HG03175 (cell line): Measurements from ENCODE around the gene KCNQ4.
A peak's percentile ranks its signal among the peaks of the same experiment; 100 is the strongest.

Experiments
- ATAC-seq: cut with Tn5 transposase; IDR thresholded peaks from one replicate; pipeline ENCODE4 v1.9.1; 2021; ENCODE audit warnings: mild to moderate bottlenecking, moderate library complexity; ENCODE audit not compliant: unreplicated experiment

The KCNQ4 gene

DNA sequence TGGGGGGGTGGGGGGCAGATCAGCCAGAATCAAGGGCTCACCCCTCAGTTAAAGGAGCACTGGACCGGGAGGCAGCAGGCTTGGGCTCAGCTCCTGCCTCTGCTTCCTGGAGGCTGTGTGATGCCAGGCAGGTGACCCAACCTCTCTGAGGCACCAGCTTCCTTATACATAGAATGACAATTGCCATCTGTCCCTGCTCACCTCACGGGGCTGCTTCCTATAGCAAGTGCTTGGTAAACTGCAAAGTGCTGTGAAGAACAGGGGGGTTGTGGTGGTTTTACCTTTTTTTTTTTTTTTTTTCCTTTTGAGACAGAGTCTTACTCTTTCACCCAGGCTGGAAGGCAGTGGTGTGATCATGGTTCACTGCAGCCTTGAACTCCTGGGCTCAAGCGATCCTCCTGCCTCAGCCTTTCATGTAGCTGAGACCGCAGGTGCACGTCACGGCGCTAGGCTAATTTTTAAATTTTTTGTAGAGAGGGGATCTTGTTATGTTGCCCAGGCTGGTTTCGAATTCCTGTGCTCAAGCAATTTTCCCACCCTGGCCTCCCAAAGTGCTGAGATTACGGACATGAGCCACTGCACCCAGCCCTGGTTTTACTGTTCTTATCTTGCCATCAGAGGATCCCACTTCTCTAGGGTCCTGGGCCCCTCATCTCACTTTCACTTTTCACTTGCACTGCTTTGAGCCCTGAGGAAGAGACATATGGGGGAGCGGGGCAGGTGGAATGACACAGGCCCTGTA, 11.6 kb downstream of the KCNQ4 start:
- ATAC-seq: no peak

DNA sequence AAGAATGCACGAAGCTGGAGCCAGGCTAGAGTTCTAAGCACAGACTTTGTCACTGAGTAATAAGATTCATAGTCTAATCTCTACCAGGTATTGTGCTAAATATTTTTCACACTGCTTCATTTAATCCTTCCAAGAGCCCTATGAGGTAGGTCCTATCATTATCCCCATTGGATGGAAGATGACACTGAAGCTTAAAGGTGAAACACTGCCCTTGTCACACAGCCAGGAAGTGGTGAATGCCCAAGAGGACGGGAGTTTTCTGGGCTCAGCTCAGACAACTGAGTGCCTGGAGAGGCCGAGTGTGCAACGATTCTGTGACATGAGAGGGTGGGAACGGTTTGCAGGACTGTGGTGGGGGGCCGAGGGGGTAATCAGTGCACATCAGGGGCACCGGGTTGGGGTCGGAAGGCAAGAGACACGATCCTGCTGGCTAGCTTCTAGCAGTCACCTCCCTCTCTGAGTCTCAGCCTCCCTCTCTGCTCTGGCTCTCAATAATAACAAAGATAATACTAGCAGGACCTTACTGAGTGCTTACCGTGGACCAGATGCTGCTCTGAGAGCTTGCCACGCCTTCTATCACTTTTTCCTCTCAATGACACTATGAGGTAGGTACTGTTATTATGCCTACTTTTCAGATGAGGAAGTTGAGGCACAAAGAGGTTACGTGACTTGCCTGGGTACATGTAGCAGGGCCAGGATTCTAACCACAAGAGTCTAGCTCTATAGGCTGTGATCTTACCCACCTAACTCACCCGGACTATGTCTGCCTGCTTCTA, 12.4 kb downstream of the KCNQ4 start:
- ATAC-seq: no peak

DNA sequence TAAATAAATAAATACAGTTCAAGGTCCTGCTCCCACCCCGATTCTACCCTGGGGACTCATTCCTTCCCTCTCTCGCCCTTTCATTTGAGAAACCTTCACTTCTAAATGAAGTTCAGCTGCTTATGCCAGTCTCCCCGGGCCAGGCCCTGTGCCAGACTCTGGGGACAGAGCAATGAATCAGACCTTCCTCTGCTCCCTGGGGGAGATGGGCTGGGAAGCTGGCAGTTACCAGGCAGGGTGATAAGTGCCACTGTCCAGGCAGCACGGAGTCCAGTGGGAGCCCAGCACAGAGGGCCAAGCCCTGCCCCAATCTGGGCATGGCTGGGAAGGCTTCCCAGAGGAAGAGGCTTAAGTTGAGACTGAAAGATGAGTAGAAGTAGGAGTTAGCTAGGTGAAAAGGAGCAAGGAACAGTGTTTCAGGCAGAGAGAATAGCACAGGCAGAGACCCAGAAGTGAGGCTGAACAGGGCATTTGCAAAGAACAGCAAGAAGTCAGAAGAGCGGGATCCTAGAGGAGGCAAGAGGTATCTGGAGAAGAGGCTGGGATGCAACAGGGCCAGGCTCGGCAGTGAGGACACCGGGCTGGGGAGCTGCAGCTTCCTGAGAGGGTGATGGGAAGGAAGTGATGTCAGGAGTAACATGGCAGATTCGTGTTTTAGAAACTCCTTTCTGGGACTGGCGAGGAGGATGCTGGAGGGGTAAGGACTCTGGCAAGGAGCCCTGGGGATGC, 13.5 kb downstream of the KCNQ4 start:
- ATAC-seq: no peak

- no peak for ATAC-seq
Observed at GRCh38 chr1:40797668-40798010, 14.1 kb downstream of the KCNQ4 start.

- no peak for ATAC-seq
Observed at GRCh38 chr1:40798366-40799281, 15.0 kb downstream of the KCNQ4 start.

- ATAC-seq: no peak
Observed at GRCh38 chr1:40799351-40799867, 15.8 kb downstream of the KCNQ4 start.

DNA sequence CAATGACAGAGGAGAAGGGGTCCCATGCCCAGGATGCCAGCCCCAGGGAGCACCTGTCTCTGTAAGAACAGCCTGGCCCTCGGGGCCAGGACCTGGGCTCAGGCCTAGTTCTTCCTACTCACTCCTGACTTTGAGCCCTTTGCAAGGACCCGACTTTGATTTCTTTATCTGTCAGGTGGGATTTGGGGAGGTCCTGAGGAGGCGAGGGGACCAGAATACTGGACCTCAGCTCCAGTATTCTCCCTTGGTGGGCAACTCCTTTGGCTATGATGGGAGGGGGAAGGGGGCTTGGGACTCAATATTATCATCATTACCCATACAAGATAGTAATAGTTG, 18.1 kb downstream of the KCNQ4 start:
- no peak for ATAC-seq

- peak; percentile 73 for ATAC-seq
Observed at GRCh38 chr1:40802078-40802741, 18.6 kb downstream of the KCNQ4 start.

- ATAC-seq: no peak
Observed at GRCh38 chr1:40802742-40803113, 19.1 kb downstream of the KCNQ4 start.

DNA sequence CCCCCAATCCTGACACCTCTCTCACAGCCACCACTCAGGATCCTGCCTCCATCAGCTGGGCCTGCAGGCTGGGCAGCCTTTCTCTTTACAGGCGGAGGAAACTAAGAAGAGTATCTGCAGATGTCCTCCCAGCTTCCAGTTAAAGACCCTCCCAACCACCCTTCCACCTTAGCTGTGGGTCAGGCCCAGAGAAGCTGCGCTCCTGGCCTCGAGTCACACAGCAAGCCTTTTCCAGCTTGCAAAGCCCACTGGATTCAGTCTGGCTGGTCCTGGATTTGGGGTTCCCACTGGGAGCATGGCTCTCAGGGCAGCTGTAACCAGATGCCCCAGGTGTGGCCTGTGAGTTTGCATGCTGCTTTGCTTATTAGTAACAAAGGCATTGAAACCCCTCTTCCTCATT, 19.9 kb downstream of the KCNQ4 start:
- ATAC-seq: no peak

DNA sequence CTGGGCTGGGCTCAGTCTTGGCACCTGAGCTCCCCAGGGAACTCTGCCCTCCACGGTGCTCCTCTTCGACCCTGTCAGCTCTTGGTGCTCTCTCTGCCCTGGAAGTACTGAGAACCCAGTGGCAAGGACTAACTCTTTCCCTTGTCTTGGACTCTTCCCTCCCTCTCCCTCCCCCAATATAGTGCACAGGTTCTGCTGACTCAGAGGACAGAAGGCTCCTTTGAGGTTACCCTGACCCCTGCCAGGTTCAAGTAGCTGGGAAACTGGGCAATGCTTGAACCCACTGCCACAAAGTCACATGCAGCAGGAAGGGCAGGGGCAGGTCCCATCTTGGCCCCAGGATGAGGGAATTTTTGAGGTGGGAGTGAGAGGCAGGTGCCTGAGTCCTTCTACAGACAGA, 20.3 kb downstream of the KCNQ4 start:
- ATAC-seq: no peak

DNA sequence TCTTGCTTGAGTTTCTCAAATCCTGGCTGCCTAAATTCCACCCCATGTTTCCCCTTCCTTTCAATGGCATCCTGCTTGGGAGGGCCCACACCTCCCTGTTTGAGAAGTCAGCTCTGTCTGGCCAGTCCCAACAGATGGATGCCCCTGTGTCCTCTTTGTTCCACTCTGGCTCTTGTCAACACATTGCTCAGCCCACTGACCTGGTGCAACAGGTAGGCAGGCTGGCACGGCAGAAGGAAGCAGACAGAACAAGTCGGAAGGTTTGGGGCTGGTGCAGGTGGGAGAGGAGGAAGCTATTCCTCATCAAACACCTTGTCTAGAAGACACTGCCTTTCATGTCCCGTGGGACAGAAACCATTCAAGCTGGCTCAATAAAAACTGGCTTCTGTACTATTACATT, 22.7 kb downstream of the KCNQ4 start:
- ATAC-seq: no peak

DNA sequence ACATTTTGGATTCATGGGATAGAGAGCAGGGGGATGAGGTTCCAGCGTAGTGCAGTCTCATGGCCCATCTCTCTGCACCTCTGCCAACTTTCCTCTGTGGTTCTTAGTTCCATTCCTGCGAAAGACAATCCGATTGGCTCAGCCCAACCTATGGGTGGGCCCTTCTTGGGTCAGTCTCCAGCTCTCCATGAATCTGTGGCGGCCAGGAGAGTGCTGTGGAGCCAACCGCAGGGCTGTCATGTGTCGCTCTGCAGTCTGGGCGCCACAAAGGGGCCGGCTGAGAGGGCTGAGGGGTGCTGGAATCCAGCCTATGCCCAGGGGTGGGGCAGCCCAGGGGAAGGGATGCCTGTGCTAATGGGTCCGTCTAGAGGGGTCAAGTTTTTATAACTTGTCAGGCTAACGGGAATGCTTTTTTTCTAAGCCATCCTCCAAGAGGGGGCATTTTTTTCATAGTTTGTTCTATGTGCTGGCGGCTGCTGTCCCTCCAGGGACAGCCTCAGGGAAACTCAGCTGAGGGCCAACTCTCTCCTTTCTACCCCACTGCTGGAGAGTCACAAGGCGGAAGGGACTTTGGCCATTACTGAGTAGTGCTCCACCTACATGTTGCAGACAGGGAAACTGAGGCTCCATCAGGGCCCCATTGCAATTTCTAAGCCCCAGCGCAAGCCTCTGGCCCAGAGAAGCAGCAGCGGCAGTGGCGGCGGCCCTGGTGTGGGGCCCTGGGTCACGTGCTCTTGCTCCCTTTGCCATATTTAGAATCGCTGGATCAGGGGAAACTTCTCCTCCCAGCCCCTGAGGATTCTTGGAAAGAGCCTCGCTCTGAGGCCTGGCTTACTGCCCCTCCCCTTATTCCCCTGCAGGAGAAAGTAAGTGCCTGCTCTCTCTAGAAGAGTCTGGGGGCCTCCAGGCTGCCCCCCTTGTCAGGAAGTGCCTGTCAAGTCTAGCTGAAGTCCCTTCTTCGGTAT, 23.4 kb downstream of the KCNQ4 start:
- ATAC-seq: no peak

DNA sequence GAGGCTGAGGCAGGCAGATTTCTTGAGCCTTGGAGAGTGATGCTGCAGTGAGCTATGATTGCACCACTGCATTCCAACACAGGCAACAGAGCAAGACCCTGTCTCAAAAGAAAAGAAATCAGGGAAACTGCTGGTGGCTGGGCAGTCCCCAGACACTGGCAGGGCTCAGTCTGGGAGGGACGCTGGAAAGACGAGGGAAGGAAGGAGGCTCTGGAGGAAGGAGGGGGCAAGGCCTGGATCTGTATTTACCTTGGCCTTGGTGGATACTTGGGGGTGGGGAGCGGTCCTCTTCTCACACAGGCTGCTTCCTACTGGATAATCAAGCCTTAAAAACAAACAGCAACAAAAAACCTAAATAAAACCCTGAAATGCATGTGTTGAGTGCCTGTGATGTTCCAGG, 24.4 kb downstream of the KCNQ4 start:
- no peak for ATAC-seq

DNA sequence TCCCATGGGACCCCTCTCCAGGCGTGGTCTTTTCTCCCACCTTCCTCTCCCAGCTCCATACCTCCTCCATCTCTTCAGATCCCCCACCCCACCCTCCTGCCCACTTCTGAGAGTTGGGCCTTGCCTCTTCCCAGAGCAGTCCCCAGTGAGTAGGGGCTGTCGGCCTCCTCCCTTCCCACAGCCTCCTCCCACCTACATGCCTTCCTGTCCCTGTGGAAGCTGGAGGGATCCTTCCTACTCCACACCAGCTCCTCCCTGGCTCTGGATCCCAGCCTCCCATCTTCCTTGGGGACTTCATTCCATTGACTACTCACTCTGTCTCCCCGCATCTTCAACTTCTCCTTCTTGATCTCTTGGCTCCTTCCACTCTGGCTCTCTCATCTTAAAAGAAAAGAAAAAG, 24.9 kb downstream of the KCNQ4 start:
- ATAC-seq: no peak

DNA sequence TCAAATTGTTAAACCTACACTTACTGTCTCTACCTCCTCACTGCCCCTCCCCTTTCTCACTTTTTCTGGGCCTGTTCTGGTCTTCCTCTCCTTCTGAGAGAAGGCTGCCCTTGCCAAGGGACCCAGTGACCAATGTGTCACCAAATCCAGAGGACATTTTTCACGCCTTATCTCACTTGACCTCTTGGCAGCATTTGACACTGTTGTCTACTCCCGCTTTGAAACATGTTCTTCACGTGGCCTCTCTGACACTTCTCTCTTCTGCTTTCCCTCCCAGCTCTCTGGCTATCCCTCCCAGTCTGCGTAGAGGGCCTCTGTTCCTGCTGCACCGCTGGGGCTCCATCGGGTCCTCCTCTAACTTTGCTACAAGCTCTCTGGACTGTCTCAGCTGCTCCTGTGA, 25.3 kb downstream of the KCNQ4 start:
- no peak for ATAC-seq

DNA sequence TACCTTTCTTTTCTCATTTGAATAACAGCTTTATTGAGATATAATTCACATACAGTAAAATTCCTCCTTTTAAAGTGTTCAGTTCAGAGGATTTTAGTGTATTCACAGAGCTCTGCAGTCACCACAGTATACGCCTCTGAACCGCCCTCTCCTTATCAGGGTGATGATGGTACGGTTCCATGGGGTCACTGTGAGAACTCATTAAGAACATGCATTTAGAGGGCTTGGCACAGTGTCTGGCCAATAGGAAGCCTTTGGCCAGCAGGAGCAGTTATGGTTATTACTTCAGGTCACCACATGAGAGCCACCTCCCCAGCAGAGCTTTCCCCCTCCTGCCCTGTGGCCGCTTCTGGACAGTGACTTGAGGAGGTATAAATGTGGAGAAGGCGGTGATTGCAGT, 27.3 kb downstream of the KCNQ4 start:
- ATAC-seq: no peak

DNA sequence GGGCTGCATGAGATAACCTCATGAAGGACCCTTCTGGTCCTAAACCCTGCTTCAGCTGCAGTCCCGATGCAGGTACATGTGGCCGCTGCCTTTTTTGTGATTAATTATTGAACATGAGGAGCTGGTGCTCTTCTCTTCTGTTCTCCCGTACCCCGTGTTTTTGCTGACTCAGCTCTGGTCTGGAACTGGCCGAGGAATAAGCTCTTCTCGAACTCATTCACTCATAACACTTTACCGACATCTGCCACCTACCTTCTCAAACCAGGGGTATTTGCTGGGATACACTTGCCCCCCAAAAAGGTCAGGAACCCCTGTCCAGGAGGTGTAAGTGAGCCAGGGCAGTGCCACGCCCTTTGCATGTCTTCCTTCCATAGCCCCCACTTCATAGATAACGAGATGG, 31.8 kb downstream of the KCNQ4 start:
- no peak for ATAC-seq

GRCh38 chr1:40817791-40818263, 34.2 kb downstream of the KCNQ4 start:
- ATAC-seq: peak; percentile 15
